T-helper 2 cell treated with Interferon-gamma antibody and Interleukin-4, amounts not matched to agents 100 ng/mL and 5 ng/mL, for 36 hours (primary cell): ENCODE data around the gene CDH23. TPM values are rescaled to one million over a fixed set of nuclear protein-coding genes. Genes with fewer than 3 reads are reported as not detected.

ENCODE experiments used
- intact Hi-C: fragments of 100-400 bp; cut with micrococcal nuclease; formaldehyde crosslinking; loops from one replicate; pipeline ENCODE4 v1.15.1; 2023
- total RNA-seq: library from RNA; stranded (reverse); gene quantifications from 2 replicates; pipeline ENCODE4 v1.2.3, GENCODE V29; 2022

The CDH23 gene
- total RNA-seq, 1 donor from 2014 or later, result 4.2 TPM

GRCh38 chr10:71392292-71392691 lies 4.4 kb upstream of the CDH23 start:
- intact Hi-C loops, result no loop called here

DNA sequence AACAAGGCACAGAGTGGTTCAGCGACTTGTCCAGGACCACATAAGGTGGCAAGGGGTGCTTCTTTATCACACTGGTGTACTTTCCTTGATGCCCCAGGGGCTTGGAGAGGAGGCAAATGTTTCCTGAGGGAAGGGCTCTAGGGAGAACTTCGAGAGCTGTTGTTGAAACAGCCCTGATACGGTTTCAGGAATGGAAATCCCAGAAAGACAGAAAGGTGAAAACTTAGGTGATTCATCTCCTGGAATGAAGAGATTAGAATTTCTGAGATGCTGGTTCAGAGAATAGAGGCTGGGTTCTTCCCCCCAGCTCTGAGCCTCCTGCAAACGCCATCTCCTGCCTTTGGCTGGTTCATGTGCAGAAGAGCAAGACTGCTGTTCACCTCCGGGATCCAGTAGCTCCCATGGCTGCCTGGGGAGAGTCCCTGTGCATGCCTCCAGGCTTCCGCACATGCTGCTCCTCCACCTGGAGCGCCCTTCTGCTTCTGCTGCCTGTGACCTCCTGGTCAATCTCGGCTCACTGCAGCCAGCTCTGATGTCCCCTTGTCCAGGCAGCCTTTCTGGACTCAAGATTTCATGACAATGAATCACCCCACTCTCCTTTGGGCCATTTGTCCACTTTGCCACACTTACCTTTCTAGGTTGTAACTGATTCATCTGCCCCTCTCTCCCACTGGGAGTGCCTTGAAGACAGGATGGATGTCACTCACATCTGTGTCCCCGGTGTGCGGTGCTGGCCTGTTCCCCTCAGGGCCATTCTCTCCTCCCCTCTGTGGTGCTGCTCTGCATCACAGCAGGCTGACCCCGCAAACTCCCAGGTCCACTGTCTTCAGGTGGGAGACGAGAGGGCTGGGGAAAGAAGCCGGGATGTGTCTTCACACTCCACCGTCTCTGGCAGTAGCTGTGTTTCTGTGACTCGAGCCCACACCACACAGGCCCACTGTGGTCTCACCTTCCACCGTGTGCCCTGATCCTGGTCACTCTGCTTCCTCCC lies 3.6 kb upstream of the CDH23 start:
- intact Hi-C loops, result no loop called here

GRCh38 chr10:71393841-71394475 lies 2.8 kb upstream of the CDH23 start:
- intact Hi-C loops, result no loop called here

GRCh38 chr10:71394926-71395562 lies 1.7 kb upstream of the CDH23 start:
- intact Hi-C loops, result no loop called here

DNA sequence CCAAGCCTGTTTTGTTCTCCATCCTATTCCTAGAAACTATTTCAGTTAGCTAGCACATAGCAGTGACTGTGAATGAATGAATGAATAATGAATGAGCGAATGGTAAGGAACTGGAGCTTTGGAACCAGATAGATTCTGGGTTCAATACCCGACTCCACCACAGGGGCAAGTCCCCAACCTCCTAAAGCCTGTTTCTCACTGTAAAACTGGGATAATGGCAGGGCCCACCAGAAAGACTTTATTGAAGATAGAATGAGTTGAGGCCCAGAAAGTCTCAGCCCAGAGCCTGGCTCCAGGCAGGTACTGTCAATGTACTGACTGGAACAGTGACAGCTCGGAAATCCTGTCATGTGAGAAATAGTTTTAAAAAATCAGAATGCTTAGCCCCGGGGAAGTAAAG lies 1.1 kb upstream of the CDH23 start:
- intact Hi-C loops, result no loop called here

- intact Hi-C loops, result no loop called here
Observed at GRCh38 chr10:71396084-71396710, 523 bp upstream of the CDH23 start.

GRCh38 chr10:71397296-71398212 lies 834 bp downstream of the CDH23 start:
- intact Hi-C loops, result no loop called here

- intact Hi-C loops, result no loop called here
Observed at GRCh38 chr10:71398976-71399375, 2.3 kb downstream of the CDH23 start.

DNA sequence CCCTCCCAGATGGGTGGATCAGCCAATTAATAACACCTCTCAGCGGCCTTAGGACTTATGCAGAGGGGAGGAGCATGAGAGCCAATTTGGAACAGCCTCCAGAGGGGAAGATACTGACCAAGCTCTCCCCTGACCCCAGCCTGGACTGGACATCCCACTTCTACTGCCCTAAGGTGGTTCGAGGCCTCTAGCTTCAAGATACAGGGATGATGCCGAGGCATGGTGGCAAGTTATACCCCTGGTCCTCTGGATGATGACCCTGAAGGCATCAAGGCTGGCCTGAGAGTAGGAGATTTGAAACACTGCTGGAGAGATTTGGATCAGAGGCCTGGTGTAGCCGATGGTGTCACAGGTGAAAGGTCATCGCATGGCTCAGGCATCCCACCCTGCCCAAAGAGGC lies 3.2 kb downstream of the CDH23 start:
- intact Hi-C loops, result no loop called here

GRCh38 chr10:71401056-71401455 lies 4.3 kb downstream of the CDH23 start:
- intact Hi-C loops, result no loop called here

DNA sequence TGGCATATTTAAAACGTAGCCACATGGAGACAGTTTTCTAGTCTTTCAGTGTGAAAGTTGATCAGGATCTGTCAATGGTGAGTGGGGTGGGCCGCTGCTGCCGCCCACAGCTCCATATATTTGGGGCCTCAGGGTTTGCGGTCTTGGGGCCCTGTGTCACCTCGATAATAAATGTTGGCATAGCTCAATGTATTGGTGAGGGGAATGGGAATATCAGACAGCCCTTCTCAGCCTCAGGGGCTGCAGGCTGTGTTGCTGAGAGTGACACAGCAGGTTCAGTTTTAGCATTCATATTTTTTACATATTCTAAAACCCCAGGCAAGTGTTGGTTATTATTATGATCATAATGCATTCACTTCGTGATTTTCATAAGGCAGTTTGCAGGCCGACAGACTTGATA lies 5.3 kb downstream of the CDH23 start:
- intact Hi-C loops, result no loop called here

DNA sequence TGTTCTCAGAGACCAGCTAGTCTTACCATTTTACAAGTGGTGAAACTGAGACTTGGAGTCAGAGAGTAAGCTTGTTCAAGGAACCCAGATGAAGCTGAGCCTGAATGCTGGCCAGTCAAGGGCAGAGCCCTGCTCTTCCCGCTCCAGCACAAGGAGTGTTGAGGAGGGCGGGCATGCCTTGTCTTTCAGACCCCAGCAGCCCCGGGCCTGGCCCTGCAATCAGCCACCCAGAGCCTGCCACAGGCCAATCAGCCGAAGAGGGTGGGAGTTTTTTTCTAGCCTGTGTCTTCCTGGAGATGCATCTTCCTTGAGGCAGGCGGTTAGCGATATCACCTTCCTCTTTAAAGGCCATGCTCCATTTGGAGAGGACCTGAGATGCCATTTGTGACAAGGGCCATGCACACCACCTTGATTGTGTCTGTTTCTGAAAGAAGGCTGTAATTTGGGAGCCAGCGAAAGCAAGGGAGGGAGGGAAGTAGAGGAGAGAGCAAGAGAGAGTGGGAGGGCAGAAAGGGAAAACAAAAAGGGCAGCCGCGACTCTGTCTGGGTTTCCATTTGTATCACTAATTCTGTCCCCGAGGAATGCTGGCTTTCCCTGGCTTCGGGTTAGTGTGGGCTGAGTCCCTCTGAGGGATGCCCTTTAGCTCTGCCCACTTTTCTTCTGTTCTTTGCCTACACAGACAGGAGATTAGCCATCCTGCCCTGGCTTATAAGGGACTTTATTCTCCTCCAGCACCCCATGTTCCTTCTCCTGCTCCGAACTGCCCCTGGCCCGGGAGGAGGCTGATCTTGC lies 8.0 kb downstream of the CDH23 start:
- intact Hi-C loops, result no loop called here

GRCh38 chr10:71406878-71407277 lies 10.2 kb downstream of the CDH23 start:
- intact Hi-C loops, result no loop called here

DNA sequence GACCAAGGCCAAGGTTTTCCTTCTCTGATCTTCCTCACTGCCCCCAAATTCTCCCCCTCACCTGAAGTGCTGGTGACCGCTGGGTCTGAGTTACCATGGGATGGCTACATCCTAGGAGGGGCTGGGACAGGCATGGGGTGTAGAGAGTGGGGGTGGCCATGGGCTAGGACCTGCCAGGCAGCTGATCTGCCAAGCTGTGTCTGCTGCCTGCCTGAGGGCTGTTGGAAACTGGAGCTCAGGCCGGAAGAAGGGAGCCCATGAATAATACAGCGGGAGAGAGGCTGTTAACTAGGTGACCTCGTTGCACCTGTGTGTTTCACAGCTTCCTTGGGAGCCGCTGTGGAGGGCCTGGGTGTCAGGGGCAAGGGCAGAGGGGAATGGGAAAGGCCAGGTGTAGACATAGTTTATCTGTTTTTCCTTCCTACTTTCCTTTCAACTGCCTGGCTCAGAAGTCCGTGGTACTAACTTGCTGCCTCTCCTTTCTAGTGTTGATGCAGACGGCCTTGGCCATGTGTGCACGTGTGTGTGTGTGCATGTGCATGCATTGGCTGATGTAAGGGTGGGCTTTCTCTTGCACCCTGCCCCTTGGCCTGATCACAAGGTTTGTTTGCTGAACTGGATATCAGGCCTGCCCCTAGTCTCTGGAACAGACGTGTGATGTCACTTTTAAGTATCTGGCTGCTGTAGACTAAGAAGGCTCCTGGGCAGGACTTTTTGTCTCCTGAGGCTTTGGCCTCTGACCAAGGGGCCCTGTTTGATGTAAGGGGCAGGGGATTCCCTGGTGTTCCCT lies 11.9 kb downstream of the CDH23 start:
- intact Hi-C loops, result no loop called here

GRCh38 chr10:71409516-71410104 lies 12.9 kb downstream of the CDH23 start:
- intact Hi-C loops, result no loop called here

GRCh38 chr10:71413581-71413980 lies 16.9 kb downstream of the CDH23 start:
- intact Hi-C loops, result no loop called here

GRCh38 chr10:71414359-71414758 lies 17.6 kb downstream of the CDH23 start:
- intact Hi-C loops, result no loop called here

- intact Hi-C loops, result no loop called here
Observed at GRCh38 chr10:71419002-71419540, 22.4 kb downstream of the CDH23 start.
